HFF-Myc (cell line): Measurements from ENCODE around the gene BARX1.

Source experiments
- DNase-seq: peaks from one replicate; pipeline ENCODE4 v3.0.0-alpha.2; 2011; ENCODE audit warnings: low read depth; ENCODE audit errors: extremely low read depth
- H3K4me3 ChIP-seq: replicated peaks from 2 replicates; pipeline ENCODE4 v1.5.1; 2011; ENCODE audit warnings: low read depth, mild to moderate bottlenecking, control low read depth, low read length
- TF ChIP-seq, protein P1 (sequence below): IDR thresholded peaks from 2 replicates; pipeline ENCODE4 v1.5.1; 2012; ENCODE audit warnings: mild to moderate bottlenecking, low read depth, low read length, control low read depth; ENCODE audit errors: missing control alignments

BARX1 gene

DNA sequence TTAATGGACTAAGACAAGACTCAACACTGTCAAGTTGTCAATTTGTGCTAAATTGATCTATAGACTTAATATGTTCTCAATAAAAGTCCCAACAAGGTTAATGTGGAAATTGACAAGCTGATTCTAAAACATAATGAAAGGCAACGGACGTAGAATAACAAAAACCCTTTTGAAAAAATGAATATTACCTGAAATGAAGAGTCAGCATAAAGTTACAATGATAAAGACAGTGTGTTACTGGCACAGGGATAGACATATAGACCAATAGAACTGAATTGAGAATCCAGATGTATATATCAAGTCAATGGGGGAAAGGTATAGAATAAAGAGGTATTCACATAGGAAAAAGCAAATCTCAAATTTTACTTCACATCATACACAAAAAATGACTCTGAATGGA lies 37.7 kb upstream of the BARX1 start:
- DNase-seq = no peak
- no peak overlapping the region for H3K4me3 ChIP-seq
- TF ChIP-seq, protein P1, sequence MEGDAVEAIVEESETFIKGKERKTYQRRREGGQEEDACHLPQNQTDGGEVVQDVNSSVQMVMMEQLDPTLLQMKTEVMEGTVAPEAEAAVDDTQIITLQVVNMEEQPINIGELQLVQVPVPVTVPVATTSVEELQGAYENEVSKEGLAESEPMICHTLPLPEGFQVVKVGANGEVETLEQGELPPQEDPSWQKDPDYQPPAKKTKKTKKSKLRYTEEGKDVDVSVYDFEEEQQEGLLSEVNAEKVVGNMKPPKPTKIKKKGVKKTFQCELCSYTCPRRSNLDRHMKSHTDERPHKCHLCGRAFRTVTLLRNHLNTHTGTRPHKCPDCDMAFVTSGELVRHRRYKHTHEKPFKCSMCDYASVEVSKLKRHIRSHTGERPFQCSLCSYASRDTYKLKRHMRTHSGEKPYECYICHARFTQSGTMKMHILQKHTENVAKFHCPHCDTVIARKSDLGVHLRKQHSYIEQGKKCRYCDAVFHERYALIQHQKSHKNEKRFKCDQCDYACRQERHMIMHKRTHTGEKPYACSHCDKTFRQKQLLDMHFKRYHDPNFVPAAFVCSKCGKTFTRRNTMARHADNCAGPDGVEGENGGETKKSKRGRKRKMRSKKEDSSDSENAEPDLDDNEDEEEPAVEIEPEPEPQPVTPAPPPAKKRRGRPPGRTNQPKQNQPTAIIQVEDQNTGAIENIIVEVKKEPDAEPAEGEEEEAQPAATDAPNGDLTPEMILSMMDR = no peak

DNA sequence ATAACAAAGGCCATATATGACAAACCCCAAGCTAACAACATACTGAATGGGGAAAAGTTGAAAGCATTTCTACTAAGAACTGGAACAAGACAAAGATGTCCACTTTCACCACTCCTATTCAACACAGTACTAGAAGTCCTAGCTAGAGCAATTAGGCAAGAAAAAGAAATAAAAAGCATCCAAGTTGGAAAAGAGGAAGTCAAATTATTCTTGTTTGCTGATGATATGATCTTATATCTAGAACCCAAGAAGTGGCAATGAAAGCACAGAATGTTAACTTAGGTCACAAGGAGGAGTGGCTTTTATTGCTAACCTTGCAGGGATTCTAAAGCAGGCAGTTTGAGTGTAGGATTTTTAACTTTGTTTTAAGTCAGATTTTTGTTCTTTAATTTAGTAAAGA lies 35.3 kb upstream of the BARX1 start:
- no peak overlapping the region for H3K4me3 ChIP-seq
- TF ChIP-seq, protein P1 = no peak
- DNase-seq = no peak

DNA sequence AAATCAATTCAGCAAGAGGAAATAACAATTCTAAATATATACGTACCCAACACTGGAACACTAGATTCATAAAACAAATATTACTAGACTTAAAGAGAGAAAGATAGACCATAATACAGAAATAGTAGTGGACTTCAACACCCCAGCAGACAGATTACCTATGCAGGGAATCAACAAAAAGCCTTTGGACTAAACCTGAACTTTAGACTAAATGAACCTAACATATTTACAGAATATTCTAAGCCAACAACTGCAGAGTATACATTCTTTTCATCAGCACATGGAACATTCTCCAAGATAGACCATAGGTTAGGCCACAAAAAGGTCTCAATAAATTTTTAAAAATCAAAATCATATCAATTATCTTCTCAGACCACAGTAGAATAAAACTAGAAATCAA lies 32.9 kb upstream of the BARX1 start:
- DNase-seq = no peak
- TF ChIP-seq, protein P1 = no peak
- no peak overlapping the region for H3K4me3 ChIP-seq

DNA sequence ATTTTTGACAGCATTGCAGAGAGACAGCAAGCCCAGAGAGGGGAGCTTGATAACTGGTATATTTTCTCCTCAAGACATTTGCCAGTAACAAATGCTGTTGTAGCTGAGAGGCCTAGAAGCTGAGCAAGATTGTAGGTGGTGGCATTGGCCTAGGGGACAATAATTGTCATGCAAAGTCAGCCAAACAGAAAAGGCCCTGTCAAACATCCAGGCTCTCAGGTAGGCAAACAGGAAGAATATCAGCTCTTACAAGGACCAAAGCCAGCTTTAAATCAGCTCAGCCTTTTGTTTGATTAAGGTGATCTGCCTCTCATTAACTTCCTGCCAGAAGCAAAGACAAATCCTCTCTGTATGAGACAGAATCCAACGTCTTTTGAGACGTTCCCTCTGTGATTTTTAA lies 29.7 kb upstream of the BARX1 start:
- no peak for DNase-seq
- TF ChIP-seq, protein P1 = no peak
- no peak overlapping the region for H3K4me3 ChIP-seq

DNA sequence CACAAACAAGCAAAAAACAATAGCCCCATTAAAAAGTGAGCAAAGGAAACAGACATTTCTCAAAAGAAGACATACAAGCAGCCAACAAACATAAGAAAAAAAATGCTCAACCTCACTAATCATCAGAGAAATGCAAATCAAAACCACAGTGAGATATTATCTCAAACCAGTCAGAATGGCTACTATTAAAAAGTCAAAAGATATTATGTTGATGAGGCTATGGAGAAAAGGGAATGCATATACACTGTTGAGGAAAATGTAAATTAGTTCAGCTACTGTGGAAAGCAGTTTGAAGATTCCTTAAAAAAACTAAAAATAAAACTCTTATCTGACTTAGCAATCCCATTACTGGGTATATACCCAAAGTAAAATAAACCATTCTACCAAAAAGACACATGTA lies 28.7 kb upstream of the BARX1 start:
- TF ChIP-seq, protein P1 = no peak
- no peak overlapping the region for H3K4me3 ChIP-seq
- DNase-seq = no peak

DNA sequence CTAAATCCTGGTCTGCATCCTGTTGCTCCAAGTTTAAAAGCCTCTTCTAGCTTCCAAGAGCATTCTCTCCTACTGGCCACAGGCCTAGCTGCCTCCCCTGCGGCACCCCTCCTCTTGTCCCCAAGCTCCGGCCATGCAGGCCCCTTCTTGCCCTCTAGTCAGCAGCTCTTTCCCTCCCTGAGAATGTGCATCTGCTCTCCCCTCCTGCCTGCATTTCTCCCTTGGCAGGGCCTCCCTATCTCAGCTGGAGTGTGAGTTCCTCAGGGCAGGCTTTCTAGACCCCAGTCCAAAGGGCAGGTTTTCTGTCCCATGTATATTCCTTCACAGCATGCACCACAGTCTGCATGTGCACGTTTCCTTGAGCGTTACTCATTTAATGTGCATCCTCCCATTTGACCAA lies 24.6 kb upstream of the BARX1 start:
- no peak overlapping the region for H3K4me3 ChIP-seq
- TF ChIP-seq, protein P1 = no peak
- DNase-seq = no peak

DNA sequence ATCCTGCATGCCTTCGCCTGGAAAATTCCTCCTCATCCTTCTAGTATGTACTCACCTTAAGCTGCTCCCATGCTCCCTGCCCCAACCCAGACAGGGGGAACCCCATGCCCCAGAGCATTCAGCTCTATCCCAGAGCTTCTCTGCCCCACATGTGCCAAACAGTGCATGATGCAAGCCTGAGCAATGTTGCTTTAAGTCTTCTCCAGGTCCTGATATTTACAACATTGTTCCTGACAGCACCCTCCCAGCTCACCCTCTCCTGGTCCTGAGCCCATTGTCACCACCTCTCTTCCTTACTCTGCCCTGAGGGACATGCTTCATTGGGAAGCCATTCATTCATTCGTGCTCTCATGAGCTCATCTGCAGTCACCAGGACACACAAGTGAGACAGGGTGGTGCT lies 23.4 kb upstream of the BARX1 start:
- DNase-seq = no peak
- TF ChIP-seq, protein P1 = no peak
- H3K4me3 ChIP-seq = no peak overlapping the region
